Kidney (tissue), 14 donors: ENCODE data around the gene RPP25. TPM values are rescaled to one million over a fixed set of nuclear protein-coding genes. Genes with fewer than 3 reads are reported as not detected.
"Not testable (repeated sequence)": the region's sequence is repeated elsewhere in the genome, so short reads cannot be mapped to it uniquely, and the experiment has no call there.

Experiments used
- DNase-seq, 5 donors: peaks; one replicate each; pipeline ENCODE4 v3.0.0-alpha.2; 2013 to 2020
- FAIRE-seq: peaks from 2 replicates; lab custom pipeline; 2012; peaks lifted over from hg19 to GRCh38; lab: Jason Lieb, UNC
- H3K27ac ChIP-seq, 2 donors: one replicate each; pipeline ENCODE4 v1.7.0; 2013; ENCODE audit warnings: low read depth in 2 of 2, low read length in 2 of 2, inconsistent platforms in 1 of 2
- H3K27me3 ChIP-seq: one replicate; pipeline ENCODE4 v1.7.1; 2013; ENCODE audit warnings: low read length, inconsistent platforms; ENCODE audit not compliant: control insufficient read depth, insufficient read depth
- H3K36me3 ChIP-seq, 3 donors: one replicate each; pipeline versions ENCODE4 v1.7.0 to v1.7.1; 2013; ENCODE audit warnings: low read length in 3 of 3, control low read depth in 1 of 3, inconsistent platforms in 1 of 3; ENCODE audit not compliant: insufficient read depth in 3 of 3, control insufficient read depth in 2 of 3
- H3K4me1 ChIP-seq, 3 donors: one replicate each; pipeline versions ENCODE4 v1.7.0 to v1.7.1; 2013; ENCODE audit warnings: low read length in 3 of 3, inconsistent platforms in 1 of 3, low read depth in 1 of 3; ENCODE audit not compliant: control insufficient read depth in 2 of 3, insufficient read depth in 2 of 3
- H3K4me3 ChIP-seq, 3 donors: one replicate each; pipeline versions ENCODE4 v1.7.0 to v1.8.1; 2013; ENCODE audit warnings: low read length in 3 of 3, control low read depth in 1 of 3, inconsistent platforms in 1 of 3
- H3K9ac ChIP-seq, 3 donors: one replicate each; pipeline versions ENCODE4 v1.7.0 to v1.7.1; 2013; ENCODE audit warnings: low read length in 3 of 3, control low read depth in 1 of 3, inconsistent platforms in 1 of 3
- H3K9me3 ChIP-seq, 3 donors: one replicate each; pipeline versions ENCODE4 v1.7.0 to v1.7.1; 2013; ENCODE audit warnings: low read length in 3 of 3, control low read depth in 1 of 3, inconsistent platforms in 1 of 3; ENCODE audit not compliant: control insufficient read depth in 2 of 3, insufficient read depth in 1 of 3
- intact Hi-C: fragments of 100-400 bp; cut with DNase I; formaldehyde crosslinking; loops from one replicate; pipeline ENCODE4 v1.11.1; 2022
- polyA plus RNA-seq: library from polyadenylated mRNA; stranded (reverse); fragments of 350-450 nt; fragmentation: Illumina TruSeq; extraction: RNeasy Lipid Tissue Mini Kit (QIAGEN cat#74804); gene quantifications from one replicate; pipeline ENCODE4 v1.2.3, GENCODE V29; 2014; ENCODE audit warnings: low read depth, low replicate concordance; ENCODE audit not compliant: insufficient read depth
- total RNA-seq: library from RNA; stranded (reverse); fragmentation: NEBNext Ultra II Directional; extraction: Animal tissue kit (Norgen Biotek cat#: 25700); gene quantifications from one replicate; pipeline ENCODE4 v1.2.1, GENCODE V29; 2021
- TF ChIP-seq, protein P1 (sequence below): IDR thresholded peaks from 3 replicates; pipeline ENCODE4 v1.5.1; 2012; ENCODE audit warnings: mild to moderate bottlenecking, moderate library complexity, borderline replicate concordance; ENCODE audit not compliant: insufficient read depth; ENCODE audit errors: extremely low read depth
- donor health status: control.
- donor health status: control.
- donor health status: control.
- donor health status: control.
- donor health status: control.
- donor health status: DM: yes; HTN: yes; CAD: no.
- donor health status: Normal renal cell carcinoma (clear cell type).

RPP25 gene
- total and polyA plus RNA-seq, 2 donors from 2014 or later: 7.2 to 7.3 TPM

DNA sequence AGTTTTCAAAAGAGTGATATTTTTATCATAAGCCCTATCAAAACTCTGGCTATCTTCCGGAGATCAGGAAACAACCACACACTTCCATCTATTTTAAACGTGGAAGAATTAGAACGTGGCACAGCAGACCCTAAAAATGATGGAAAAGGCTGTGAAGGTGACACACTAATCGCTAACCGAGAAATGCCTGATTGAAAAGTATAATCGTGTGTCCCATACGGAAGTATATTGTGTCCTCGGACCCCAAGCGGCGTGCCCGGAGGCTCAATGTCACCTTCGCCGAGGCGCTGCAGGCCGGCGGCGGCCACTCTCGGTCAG is 19.3 kb downstream of the RPP25 start:
- Histone ChIP-seq H3K27ac (peak overlapping the region; percentile 97 to 99), H3K4me3 (peak overlapping the region; percentile 63 to 94 (median 78)), H3K9me3 (no peaks in the 10 kb centered on the region), H3K36me3 (no peaks in the 10 kb centered on the region), H3K9ac (peak overlapping the region; percentile 12 to 95 (median 44)), H3K27me3 (no peaks in the 10 kb centered on the region), H3K4me1 (peaks cover 0 to 6% (median 3%) of the 10 kb centered on the region in 3 donors)
- TF ChIP-seq, protein P1, sequence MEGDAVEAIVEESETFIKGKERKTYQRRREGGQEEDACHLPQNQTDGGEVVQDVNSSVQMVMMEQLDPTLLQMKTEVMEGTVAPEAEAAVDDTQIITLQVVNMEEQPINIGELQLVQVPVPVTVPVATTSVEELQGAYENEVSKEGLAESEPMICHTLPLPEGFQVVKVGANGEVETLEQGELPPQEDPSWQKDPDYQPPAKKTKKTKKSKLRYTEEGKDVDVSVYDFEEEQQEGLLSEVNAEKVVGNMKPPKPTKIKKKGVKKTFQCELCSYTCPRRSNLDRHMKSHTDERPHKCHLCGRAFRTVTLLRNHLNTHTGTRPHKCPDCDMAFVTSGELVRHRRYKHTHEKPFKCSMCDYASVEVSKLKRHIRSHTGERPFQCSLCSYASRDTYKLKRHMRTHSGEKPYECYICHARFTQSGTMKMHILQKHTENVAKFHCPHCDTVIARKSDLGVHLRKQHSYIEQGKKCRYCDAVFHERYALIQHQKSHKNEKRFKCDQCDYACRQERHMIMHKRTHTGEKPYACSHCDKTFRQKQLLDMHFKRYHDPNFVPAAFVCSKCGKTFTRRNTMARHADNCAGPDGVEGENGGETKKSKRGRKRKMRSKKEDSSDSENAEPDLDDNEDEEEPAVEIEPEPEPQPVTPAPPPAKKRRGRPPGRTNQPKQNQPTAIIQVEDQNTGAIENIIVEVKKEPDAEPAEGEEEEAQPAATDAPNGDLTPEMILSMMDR: no peak
- FAIRE-seq: no peak
- peak in 1 of 5 donors; percentile 46 for DNase-seq
- intact Hi-C loops: no loop called here

DNA sequence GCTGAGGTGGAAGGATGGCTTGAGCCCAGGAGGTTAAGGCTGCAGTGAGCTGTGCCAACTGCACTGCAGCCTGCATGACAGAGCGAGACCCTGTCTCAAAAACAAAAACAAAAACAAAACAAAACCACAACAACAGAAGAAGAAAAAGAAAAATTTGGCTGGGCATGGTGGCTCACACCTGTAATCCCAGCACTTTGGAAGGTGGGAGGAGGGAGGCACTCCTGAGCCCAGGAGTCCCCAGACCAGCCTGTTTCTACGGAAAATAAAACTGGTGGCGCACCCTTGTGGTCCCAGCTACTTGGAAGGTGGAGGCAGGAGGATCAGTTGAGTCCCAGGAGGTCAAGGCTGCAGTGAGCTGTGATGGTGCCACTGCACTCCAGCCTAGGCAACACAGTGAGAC is 21.4 kb downstream of the RPP25 start:
- H3K36me3 ChIP-seq, H3K4me3 ChIP-seq, H3K27me3 ChIP-seq, H3K27ac ChIP-seq, H3K9ac ChIP-seq, H3K4me1 ChIP-seq, FAIRE-seq, intact Hi-C loops, H3K9me3 ChIP-seq: not testable (repeated sequence)
- DNase-seq: peak in 1 of 5 donors; percentile 16

DNA sequence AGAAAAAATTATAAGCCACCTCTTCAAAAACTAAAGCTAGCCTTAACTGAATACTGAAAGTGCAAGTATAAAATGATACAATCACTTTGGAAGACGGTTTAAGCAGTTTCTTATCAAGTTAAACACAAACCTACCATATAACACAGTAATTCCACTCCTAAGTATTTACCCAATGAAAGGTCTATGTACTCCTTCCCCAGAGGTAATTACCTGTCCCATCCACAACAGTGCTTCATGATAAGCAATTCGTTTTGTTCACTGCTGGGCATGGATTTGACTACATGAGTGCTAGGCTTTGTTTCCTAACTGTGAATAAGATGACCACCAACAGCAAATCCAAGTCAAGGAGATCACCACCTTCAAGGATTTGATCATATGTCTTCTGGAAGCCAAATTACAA is 23.0 kb downstream of the RPP25 start:
- TF ChIP-seq, protein P1: no peak
- FAIRE-seq (no peak), DNase-seq (no peak)
- H3K9me3 ChIP-seq: no peaks in the 10 kb centered on the region
- H3K27ac ChIP-seq: no peak overlapping the region
- H3K36me3 ChIP-seq: peaks cover 5 to 6% (median 5%) of the 10 kb centered on the region in 3 donors
- intact Hi-C loops: no loop called here
- H3K9ac ChIP-seq: no peak overlapping the region
- no peak overlapping the region for H3K4me3 ChIP-seq
- peaks cover 0 to 6% (median 3%) of the 10 kb centered on the region in 3 donors for H3K4me1 ChIP-seq
- H3K27me3 ChIP-seq: no peaks in the 10 kb centered on the region

DNA sequence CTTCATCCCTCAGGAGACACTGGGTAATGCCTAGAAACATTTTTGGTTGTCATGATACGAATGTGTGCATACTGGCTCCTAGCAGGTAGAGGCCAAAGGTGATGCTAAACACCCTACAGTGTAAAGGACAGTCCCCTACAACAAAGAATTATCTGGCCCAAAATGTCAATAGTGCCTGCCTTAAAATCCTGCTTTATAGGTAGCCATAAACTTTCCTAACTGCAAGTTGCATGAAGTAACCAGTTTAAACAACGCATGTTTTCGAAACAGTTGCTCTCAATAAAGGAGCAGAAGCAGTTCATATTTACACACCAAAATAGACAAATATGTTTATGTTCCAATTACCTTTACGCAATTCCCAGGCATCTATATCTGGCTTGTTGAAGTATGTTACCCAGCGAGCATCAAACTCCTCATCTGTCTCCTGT is 27.8 kb downstream of the RPP25 start:
- no peak overlapping the region for H3K9ac ChIP-seq
- no peak for DNase-seq
- no peak overlapping the region for H3K4me3 ChIP-seq
- H3K27ac ChIP-seq: no peak overlapping the region
- TF ChIP-seq, protein P1: no peak
- peaks cover 6 to 22% (median 10%) of the 10 kb centered on the region in 3 donors for H3K36me3 ChIP-seq
- peaks cover 0 to 2% (median 0%) of the 10 kb centered on the region in 3 donors for H3K4me1 ChIP-seq
- FAIRE-seq: no peak
- intact Hi-C loops: no loop called here
- H3K9me3 ChIP-seq: no peaks in the 10 kb centered on the region
- no peaks in the 10 kb centered on the region for H3K27me3 ChIP-seq
